GM18519 (cell line): ENCODE data around the gene S100A13.
"Not testable (repeated sequence)": the region's sequence is repeated elsewhere in the genome, so short reads cannot be mapped to it uniquely, and the experiment has no call there.

Experiments used
- ATAC-seq: cut with Tn5 transposase; IDR thresholded peaks from one replicate; pipeline ENCODE4 v1.9.1; 2021; ENCODE audit warnings: mild to moderate bottlenecking, moderate library complexity; ENCODE audit not compliant: unreplicated experiment, low FRiP score

S100A13 gene

DNA sequence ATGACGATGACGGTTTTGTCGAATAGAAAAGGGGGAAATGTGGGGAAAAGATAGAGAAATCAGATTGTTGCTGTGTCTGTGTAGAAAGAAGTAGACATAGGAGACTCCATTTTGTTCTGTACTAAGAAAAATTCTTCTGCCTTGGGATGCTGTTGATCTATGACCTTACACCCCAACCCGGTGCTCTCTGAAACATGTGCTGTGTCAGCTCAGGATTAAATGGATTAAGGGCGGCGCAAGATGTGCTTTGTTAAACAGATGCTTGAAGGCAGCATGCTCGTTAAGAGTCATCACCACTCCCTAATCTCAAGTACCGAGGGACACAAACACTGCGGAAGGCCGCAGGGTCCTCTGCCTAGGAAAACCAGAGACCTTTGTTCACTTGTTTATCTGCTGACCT is 51.8 kb downstream of the S100A13 start:
- not testable (repeated sequence) for ATAC-seq

DNA sequence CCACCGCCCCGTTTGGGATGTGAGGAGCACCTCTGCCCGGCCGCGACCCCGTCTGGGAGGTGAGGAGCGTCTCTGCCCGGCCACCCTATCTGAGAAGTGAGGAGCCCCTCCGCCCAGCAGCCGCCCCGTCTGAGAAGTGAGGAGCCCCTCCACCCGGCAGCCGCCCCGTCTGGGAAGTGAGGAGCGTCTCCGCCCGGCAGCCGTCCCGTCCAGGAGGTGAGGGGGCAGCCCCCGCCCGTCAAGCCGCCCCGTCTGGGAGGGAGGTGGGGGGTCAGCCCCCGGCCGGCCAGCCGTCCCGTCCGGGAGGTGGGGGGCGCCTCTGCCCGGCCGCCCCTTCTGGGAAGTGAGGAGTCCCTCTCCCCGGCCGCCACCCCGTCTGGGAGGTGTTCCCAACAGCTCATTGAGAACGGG is 52.2 kb downstream of the S100A13 start:
- not testable (repeated sequence) for ATAC-seq

DNA sequence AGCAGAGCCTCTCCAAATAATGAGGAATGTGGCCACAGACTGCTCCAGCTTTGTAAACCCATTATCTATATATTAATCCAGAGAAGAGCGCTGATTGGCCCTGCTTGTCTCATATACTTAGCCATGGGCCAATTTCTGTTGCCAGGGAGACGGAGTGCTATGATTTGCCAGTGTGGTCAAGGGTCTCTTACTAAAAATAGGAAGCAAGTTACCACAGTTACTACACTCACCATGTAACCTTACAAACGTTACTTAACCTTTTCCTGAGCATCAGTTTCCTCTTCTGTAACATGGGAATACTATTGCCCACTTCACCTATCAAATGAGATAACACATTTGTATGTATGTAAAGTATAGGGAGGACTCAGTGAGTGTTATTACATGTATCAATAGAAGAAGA is 54.0 kb downstream of the S100A13 start:
- no peak for ATAC-seq

DNA sequence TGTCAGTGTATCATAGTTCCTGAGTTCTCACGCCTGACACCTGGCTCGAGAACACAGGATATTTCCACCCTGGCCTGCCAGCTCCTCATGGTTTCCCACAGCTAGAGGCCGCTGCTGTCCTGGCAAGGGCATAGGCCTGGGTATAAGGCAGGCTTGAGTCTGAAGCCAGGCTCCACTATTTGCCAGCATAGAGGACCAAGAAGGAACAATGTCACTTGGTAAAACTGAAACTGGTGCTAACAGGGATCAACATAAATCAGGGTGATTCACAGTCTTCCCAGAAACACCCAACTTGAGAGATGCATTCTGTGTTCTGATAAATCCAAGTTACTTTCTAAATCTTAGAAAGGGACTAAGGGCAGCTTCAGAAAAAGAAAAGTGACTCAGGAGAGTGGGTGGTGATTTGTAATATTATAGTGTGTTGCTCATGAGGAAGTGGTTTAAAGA is 54.7 kb downstream of the S100A13 start:
- no peak for ATAC-seq

DNA sequence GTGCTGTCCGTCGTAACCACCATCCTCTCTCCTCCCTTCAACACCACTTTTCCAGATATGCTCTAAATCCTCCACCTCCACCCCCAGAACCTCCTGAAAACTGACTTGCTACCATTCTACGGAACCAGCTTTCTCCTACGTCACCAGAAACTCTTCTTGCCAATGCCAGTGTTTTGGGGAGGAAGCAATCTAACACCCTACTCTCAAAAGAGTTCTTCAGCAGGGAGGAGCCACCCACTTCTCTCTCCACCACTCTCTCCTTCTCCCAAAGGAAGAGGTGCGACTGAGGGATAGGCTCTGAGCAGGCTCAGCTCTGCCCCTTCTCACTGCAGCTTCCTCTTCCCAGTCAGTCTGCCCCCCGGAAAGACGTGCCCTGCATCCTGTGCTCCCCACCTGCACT is 55.6 kb downstream of the S100A13 start:
- no peak for ATAC-seq

DNA sequence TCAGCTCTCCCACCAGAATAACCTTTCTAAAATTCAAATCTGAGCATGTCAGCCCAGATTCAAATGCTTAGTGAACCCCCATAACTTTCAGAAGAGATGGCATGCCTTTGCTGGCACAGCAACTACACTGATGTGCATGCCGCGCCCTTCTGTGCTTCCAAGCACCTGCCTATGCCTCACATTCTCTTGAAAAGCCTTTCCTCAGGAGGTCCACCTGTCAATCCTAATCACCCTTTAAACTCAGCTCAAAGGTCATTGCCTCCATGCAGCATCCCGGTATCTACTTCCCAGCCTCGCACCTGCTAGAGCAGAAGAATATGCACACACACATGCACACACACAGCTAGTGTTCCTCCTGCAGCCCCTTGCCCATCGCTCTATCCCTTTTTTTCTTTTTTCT is 56.4 kb downstream of the S100A13 start:
- no peak for ATAC-seq

DNA sequence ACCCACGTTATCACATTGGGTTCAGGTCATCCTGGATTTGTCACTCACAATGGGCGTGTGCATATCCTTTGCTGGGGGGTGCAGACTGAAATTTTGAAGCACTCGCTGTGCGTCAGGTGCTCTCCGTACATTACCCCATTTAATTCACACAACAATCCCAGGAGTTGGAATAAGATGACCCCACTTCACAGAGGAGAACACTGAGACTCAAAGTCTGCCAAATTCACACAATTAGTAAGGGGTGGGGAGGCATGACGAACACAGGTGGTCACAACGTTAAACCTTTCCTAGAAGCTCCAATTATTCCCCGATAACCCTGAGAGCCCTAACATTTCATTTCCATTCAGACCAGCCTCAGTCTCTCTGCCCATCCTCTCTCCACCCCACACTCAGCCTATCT is 57.8 kb downstream of the S100A13 start:
- no peak for ATAC-seq
